Stimulated activated CD8-positive, alpha-beta memory T cell treated with anti-CD3 and anti-CD28 coated beads, Interleukin-7, amount 100 ng/mL, for 48 hours (primary cell): ENCODE data around the gene MKKS.

Experiments
- DNase-seq, 2 donors: peaks; one replicate each; pipeline ENCODE4 v3.0.0-alpha.2; 2020; ENCODE audit warnings: low read depth in 1 of 2; ENCODE audit errors: extremely low read depth in 1 of 2

Gene MKKS

DNA sequence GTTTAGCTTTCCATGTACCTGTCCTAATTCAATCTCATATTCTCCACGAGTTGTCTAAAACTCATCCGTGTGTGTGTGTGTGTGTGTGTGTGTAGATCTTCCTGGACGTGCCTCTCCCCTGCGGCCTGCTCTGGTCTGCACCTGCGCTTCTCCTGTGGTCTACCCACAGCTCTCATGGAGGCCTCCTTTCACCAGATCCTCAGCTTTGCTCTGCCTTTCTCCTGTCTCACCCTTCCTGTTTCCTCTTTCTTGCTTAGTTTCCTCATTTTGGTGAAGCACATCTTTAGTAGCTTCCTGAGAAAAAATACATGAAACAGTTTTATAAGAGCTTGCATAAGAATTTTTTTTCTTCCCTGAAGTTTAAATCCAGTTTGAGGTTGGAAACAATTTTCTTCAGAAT lies 19.2 kb upstream of the MKKS start:
- peak in 1 of 2 donors; percentile 25 for DNase-seq

- no peak for DNase-seq
Observed at GRCh38 chr20:10449270-10449669, 15.2 kb upstream of the MKKS start.

GRCh38 chr20:10448270-10449156 lies 14.5 kb upstream of the MKKS start:
- no peak for DNase-seq

DNA sequence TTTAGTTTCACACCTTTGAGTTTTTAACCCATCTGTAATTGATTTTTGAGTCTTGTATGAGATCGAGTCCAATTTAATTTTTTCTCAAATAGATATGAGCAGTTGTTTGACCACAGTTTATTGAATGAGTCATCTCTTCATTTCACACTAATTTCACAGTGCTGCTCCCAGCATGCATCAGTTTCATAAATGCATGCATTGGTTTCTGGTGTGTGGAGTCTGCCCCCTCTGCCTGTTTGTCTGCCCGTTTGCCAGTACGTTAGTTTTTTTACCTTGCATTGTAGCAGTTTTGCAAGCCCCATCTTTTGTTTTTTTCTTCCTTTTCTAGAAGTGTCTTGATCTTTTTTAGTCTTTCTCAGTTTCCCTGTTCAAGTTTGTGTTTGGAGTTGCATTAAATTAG lies 13.0 kb upstream of the MKKS start:
- peak; percentile 21 to 44 for DNase-seq

DNA sequence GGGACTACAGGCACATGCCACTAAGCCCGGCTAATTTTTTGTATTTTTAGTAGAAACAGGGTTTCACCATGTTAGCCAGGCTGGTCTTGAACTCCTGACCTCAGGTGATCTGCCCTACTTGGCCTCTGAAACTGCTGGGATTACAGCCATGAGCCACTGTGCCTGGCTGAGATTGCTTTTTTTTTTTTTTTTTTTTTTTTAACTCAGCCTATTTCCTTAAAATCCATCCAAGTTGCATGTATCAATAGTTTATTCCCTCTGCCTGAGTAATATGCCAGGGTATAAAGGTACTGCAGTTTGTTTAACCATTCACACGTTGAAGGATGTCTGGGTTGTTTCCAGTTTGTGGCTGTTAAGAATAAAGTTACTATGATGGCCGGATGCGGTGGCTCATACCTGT lies 11.7 kb upstream of the MKKS start:
- DNase-seq: no peak

GRCh38 chr20:10443936-10444335 lies 9.9 kb upstream of the MKKS start:
- no peak for DNase-seq

DNA sequence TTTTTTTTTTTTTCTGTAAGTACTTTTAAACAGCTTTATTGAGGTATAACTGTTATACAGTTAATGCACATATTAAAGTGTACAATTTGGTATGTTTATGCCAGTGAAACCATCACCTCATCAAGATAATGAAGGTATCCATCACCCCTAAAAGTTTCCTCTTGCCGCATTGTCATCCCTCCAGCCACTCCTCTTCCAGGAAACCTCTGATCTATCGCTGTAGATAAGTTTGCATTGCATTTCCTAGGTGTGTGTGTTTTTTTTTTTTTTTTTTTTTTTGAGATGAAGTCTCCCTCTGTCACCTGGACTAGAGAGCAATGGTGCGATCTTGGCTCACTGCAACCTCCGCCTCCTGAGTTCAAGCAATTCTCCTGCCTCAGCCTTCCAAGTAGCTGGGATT lies 4.2 kb upstream of the MKKS start:
- no peak for DNase-seq

DNA sequence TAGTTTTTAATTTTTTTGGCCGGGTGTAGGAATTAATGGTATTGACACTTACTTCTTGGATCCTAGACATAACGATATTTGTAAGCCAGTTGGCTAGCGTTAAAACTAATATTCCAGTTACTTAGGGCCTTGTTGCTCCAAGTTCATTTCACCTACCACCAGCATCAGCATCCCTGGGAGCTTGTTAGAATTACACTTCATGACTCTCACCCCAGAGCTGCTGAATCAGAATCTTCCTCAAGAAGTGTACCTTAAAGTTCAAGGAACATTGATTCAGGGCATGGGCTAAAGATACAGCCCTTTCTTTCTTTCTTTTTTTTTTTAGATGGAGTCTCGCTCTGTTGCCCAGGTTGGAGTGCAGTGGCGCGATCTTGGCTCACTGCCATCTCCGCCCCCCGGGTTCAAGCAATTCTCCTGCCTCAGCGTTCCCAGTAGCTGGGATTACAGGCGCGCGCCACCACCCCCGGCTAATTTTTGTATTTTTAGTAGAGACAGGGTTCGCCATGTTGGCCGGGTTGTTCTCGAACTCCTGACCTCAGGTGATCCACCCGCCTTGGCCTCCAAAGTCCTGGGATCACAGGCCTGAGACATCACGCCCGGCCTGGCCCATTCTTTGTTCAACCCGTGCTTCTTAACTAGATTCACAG lies 2.2 kb upstream of the MKKS start:
- no peak for DNase-seq

- peak; percentile 53 to 79 for DNase-seq
Observed at GRCh38 chr20:10434832-10435812, 1.1 kb upstream of the MKKS start, which contains the start of gene SLX4IP. Gene SLX4IP (plus strand): TSS chr20:10435305. CDS start chr20:10458205, 22,900 bp downstream.

GRCh38 chr20:10434467-10434831 lies 427 bp upstream of the MKKS start:
- peak; percentile 45 to 62 for DNase-seq

DNA sequence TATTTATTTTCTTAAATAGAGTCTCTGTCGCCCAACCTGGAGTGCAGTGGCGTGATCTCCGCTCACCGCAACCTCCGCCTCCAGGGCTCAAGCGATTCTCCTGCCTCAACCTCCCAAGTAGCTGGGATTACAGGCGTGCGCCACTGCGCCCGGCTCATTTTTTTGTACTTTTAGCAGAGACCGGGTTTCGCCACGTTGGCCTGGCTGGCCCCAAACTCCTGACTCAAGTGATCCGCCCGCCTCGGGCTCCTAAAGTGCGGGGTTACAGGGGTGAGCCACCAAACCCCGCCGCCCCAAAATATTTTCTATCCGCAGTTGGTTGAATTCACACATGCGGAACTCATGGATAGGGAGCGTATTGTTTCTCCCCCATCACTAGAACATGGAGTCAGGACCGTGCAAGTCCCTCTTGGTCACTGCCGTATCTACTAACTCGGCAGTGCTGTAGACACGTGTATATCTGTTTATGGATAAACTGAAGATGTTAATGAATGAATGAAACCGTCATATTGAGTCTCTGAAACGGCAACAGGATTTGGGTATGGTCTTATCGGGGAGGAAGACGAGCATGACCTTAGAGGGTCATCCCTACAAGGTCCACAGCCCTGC lies 904 bp downstream of the MKKS start:
- DNase-seq: no peak

- DNase-seq: no peak
Observed at GRCh38 chr20:10432079-10432478, 1.9 kb downstream of the MKKS start.

- DNase-seq: no peak
Observed at GRCh38 chr20:10430704-10431103, 3.3 kb downstream of the MKKS start.

DNA sequence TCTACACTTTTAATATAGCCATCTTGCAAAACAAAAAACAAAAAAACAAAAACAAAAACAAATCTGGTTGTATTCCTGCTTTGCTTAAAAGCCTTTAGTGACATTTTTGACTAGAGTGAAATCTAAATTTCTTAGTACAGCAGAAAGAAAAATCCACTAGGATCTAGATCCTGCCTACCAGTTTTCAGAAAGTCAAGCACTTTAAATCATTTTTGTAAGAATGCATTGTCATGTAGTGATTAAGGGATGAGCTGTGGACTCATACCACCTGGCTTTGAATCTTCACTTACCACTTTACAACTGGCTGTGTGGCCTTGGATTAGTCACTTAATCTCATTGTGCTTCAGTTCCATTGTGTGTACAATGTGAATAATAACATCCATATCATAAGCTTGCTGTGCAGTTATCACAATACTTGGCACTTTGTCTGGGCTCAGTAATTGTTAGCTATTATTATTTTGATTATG lies 4.0 kb downstream of the MKKS start:
- no peak for DNase-seq

DNA sequence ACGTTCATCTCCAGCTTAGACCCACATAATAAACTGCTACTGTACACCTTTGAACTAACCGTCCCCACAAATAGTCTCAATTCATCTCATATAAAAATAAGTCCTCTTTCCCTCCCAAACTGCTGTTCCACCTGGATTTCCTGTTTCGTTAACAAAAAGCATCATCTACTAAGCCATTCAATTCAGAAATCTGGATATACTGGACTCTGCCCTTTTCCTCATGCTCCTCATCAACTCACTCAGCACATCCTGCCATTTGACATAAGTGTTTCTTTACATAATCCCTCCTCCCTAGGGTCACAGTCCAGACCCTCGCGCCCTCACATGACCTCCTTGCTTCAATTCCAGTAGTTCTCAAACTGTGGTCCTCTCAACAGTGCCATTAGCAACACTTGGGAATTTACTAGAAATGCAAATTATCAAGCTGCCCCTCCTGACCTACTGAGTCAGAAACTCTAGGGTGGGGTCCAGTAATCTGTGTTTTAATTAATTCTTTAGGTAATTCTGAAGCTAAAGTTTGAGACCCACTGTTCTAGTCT lies 4.5 kb downstream of the MKKS start:
- DNase-seq: no peak

DNA sequence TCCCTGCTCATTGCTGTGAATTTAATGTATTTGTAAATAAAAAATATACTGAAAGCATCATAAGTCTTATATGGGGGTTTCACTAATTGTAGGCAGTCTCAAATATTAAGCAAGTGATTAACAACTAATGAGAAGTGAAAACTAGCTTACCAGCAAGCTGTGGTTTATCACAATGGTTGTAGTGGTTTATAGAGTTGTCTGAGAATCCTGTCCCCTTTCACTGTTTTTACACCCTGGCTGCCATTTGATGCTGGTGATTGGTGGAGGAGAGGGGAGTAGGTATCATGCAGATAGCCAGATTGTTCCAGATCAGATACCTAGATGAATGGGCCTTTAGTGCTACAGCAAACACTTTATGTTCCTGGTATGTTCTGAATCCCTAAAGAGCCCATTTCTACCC lies 6.0 kb downstream of the MKKS start:
- no peak for DNase-seq

DNA sequence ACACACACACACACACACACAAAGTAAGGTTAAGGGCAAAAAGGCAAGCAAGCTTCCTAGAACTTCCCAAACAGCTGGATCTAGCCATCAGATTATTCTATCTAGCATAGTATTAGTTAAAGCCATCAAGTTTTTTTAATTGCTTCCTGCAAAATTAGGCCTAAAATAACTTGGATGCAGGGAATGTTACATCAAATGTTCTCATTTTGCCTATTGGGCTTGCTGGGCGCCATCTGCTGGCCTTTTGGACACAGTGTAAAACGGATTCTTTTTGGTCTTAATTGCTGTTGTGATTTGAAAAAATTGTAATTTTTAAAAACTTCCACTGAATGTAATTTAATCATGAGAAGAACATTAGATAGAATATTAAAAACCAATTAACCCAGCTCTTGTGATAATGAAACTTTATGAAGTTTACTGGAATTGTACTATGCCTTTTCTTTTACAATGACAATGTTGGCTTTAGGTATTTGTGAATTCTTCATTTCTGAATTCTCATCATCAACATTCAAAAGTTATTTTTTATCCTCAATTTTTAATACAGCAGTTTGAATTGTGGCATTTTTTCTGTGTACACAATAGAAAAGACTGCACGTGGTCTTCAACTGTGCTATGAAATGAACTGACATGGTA lies 6.8 kb downstream of the MKKS start:
- no peak for DNase-seq

DNA sequence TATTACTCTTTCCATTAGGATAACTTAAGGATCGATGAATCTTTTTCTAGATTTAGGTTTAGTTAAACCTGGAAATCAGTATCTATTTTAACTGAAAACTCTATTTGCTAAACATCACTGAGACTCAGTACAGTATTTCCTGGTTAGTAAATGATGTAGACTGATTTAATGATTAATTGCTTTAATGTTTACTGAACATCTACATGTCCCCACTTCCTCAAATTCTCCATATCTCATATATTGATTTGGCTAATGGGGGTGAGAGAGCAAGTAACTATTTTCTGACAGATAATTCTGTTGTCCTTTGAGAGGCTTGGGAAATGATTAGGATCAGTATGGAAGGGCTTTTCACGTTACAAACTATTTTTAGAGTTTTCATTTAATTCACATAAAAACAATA lies 10.3 kb downstream of the MKKS start:
- DNase-seq: no peak

DNA sequence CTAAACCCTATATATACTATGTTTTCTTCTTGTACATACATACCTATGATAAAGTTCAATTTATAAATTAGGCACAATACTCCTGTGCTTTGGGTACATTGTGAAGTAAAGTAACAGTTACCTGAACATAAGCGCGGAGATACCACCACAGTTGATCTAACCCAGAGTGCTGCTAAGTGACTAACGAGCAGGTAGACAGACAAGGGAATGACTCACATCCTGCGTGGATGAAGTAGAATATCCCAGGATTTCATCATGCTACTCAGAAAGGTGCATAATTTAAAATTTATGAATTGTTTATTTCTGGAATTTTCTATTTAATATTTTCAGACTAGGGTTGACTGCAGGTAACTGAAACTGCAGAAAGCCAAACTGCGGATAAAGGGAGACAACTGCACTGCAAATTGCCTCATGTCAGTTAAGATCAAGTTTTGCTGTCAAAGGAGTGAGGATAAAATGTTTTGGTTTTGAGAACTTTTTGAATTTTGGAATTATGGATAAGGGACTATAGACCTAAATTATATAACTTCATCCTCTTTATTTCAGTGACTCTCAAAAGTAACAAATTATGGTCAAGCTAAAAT lies 14.4 kb downstream of the MKKS start:
- DNase-seq: no peak
